ENCODE data around the gene DCTN5.

The DCTN5 gene

DNA sequence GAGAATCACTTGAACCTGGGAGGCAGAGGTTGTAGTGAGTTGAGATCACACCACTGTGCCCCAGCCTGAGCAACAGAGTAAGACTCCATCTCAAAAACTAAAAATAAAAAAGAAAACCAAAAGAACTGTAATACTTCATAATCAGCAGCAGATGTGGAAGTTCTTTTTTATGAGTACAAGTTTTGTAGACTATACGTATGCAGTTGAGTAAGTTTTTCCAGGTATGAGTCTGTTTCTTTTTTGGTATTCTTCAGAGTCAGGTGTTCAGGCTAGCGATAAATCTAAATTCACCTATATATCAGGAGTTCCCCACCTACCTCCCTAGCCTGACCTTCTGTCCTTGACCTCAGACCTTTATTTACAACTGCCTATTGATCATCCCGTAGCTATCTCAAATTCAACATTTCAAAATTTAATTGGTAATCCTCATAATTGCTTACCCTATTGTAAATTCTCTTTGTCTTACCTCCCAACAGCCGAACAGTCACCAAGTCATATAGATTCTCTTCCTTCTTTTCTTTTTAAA lies 10.7 kb downstream of the DCTN5 start:
- DNase-seq (ENCODE audit: low read depth, low spot score), result no peak
- no peak overlapping the region for H3K27ac ChIP-seq

DNA sequence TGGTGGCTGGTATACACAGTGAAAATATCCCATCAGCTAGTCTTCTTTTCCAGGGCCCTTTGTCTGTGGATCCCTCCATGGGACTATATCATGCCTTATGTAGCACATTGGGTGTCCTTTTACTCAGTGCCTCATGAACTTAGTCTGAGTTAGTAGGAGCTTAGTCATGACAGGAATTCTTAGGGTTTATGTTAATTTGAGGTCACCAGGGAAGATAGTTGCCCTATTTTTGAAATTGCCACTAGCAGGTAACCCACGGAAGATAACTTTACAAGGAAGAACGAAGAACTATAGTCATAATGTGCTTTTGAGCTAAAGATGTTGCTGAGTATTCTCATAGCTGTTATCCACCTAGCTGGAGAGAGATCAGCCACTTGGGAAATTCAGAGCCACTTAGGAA lies 22.7 kb downstream of the DCTN5 start:
- no peak overlapping the region for H3K27ac ChIP-seq
- DNase-seq (ENCODE audit: low read depth, low spot score), result no peak

DNA sequence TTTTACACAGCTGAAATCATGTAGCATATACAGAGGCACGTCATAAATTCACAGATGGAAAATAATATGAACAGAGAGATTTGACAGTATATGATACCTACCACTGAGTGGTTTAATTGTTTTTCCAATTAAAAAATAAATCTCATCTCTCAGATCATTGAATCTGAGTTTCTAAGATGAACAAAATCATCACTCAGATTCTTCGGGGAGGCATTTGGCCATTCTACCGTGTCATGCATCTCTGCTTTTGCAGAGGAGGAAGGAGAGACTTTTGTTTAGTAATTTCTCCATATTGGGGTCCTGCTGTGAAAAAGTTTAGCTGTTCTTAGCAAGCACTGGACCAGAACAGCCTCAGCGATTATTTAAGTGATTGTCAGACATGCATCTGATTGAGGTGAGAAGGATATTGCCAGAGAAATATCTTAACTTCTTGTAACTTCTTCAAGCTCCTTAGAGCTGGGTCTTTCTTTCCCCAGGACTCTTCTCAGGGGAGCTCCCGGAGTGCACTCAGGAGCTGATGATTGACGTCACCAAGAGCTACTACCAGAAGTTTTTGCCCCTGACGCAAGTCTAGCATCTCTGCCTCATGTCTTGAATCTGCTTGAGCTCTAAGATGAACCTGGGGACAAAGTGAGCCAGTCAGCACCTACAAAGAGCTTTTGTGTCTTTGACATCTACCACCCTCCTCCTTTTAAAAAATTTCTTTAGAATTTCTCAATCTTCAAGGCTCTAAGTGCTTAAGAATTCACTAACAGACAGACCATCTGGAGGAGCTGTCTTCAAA lies 25.5 kb downstream of the DCTN5 start:
- no peak for DNase-seq (ENCODE audit: low read depth, low spot score)
- H3K27ac ChIP-seq, result no peak overlapping the region

DNA sequence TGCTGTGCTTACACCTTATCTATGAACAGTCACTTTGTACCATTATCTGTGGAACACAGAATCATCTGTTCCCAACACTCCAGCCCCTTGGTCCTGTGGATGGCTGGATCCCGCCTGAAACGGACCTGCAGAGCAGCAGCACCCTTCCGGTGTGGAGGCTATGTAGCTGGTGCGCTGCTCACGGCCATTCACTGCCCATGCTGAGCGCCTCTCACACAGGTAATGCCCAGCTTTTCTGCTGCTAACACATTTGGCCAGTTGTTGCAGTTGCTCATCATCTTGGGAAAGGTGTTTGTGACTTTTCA lies 26.0 kb downstream of the DCTN5 start:
- no peak overlapping the region for H3K27ac ChIP-seq
- DNase-seq (ENCODE audit: low read depth, low spot score), result no peak

DNA sequence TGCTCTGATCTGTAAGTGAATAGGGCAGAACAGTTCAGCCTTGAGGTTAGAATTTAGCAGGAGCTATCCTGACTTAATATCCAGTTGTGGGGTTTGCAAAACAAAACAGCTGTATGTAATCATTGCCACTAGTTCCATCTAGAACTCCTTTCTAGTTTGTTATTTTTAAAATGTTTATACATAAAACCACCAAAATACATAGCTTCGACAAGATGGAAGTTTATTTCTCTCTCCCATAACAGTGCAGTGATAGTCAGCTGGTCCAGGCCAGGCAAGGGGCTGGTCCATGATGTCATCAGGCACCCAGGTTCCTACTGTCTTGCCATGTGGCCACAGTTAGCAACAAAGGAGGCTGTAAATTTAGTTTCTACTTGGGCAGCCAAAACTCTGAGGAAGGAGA lies 27.0 kb downstream of the DCTN5 start:
- H3K27ac ChIP-seq, result no peak overlapping the region
- DNase-seq (ENCODE audit: low read depth, low spot score), result no peak

DNA sequence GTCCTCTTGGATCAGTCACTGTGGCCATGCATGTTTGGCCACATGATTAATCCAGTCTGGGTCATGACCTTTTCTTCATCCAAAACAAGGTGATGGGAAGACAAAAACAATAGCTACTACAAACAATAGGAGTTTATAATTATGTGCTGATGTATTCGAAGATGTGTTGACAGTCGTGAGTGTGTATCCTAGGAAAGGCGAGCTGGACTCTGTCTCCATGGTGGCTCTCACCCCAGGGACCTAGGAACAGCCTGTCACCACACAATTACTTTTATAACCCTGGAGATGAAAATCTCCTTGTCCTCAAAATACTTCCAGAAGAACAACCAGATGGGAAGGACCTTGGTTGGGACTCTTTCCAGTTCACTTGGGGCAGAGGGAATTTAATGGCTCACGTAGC lies 27.6 kb downstream of the DCTN5 start:
- peak overlapping the region; percentile 72 for H3K27ac ChIP-seq
- no peak for DNase-seq (ENCODE audit: low read depth, low spot score)

DNA sequence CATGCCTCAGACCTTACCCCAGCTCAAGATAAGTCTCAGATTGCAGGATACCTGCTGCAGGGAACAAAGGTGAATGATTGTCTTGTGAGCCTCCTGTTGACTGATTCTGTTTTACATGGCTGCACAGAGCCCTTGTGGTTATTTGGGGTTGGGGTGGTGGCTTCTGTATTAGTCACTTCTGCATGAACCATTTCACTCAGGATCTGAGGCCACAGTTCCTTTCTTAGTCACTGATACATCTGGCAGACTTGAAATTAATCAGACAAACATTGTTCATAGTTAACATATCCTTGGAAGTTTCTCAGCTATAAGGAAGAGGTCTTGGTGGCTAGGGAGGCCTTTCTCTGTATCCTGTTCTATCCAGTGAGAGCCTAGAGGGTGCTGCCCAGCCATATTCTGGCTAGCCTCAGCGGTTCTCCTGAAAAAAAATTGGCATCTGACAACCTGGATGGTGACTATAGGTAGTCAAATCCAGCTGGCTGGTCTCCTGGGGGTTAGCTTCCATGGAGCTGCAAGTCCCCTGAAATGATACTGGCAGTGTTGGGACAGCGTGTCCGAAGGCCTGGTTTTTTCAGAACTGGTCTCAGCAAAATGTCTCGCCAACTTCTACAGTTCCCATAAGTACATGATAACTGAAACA lies 29.0 kb downstream of the DCTN5 start:
- peak; percentile 78 for DNase-seq (ENCODE audit: low read depth, low spot score)
- H3K27ac ChIP-seq, result peak overlapping the region; percentile 72

DNA sequence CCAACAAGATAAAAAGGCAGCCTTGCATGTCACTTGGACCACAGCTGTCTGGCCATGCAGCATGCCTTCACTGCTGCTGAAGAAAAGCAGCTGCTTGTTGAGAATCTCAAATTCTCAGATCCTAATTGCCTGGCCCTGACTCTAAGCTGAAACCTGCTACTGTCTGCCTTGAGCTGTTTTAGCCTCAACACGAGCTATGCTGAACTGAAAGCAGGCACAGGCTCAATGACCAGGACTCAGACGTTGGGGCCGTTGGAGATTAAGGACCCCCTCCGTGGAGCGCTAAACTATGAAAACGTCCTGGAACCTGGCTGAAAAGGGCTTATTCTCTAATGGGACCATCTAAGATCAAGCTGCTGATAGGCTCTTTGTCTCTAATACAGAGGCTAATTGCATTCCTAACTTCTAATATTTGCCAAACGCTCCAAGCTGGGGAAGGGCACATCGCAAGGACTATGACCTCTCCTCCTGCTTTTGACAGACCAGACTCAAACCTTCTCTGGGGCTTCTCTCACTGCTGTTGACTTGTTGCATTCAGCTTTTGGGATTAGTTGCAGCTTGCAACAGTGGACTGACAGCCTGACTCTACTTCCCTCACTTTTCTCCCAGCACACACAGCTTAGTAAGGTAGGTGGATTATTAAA lies 32.8 kb downstream of the DCTN5 start:
- DNase-seq (ENCODE audit: low read depth, low spot score), result no peak
- H3K27ac ChIP-seq, result no peak overlapping the region

DNA sequence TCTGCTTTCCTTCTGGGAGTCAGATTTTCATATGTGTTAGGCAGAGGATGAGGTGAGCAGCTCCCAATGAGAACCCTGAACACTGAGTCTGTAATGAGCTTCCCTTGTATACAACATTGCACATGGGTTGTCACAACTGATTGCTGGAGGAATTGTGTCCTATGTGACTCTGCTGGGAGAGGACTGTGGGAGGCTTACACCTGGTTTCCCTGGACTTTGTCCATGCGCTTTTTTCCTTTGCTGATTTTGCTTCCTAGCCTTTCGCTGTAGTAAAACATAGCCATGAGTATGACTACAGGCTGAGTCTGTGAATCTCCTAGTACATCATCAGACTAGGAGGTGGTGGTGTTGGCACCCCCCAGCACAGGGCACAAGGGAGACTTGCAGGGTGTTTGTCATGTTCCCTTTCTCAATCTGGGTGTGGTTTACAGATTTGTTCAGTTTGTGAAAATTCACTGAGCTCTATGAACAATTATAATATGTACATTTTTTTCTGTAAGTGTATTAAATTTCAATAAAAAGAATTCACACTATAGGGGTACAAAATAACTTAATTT lies 35.7 kb downstream of the DCTN5 start:
- no peak for DNase-seq (ENCODE audit: low read depth, low spot score)
- no peak overlapping the region for H3K27ac ChIP-seq

DNA sequence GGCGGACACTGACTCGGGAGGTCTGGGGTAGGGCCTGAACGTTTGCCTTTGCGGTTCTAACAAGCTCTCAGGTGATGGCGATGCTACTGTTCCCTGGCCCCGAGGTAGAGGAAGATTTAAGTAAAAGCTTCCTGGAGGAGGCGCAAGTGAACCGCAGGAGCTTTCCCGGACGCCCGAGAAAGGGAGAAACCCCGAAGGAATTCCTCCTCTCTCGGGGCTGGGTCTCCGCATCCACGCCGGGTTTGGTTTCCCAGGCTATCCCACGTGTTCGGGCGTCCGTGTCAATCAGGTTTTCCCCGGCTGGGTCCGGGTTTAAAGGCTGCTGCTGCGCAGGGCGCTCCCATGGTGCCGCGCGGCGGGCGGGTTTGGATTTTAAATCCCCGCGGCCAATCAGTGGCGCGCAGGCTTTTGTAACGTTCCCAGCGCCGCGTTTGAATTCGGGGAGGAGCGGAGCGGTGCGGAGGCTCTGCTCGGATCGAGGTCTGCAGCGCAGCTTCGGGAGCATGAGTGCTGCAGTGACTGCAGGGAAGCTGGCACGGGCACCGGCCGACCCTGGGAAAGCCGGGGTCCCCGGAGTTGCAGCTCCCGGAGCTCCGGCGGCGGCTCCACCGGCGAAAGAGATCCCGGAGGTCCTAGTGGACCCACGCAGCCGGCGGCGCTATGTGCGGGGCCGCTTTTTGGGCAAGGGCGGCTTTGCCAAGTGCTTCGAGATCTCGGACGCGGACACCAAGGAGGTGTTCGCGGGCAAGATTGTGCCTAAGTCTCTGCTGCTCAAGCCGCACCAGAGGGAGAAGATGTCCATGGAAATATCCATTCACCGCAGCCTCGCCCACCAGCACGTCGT lies 37.4 kb downstream of the DCTN5 start, which contains the start of gene PLK1:
Gene PLK1, plus strand, starts transcription at position 460 of the 844 bp plus-strand sequence. Its CDS starts 44 bp downstream, at position 504.
- DNase-seq (ENCODE audit: low read depth, low spot score), result peak; percentile 8
- H3K27ac ChIP-seq, result peak within 1 kb of the TSS; percentile 9

DNA sequence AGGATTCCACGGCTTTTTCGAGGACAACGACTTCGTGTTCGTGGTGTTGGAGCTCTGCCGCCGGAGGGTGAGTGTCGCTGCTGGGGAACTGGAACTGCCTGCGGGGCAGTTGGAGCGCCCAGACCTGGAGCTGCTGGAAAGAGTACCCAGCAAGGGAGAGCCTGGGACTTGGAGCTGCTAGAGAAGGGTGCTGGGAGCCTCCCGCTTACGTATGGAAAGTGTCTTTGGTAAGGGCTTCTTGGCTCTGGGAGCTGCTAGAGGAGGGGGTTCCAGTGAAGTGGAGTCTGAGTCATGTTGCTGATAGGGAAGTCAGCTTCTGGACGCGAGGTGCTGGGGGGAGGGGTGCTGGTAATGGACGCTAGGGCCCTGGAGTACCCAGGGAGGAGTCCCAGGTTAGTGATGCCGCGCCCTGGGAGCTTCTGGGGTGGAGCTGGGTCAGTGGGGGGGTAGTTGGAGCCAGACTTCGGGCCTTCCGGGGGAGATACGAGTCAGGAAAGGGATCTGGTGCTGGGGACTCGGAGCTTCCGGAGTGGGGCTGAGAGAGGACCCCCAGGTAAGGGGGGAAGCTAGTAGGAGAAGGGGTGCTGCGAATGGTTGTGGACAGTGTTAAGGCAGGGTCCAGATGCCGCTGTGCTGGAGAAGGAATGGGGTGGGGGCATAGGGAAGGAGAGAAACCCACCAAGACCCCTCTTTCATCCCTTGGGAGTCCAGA lies 38.2 kb downstream of the DCTN5 start:
- no peak for DNase-seq (ENCODE audit: low read depth, low spot score)
- no peak overlapping the region for H3K27ac ChIP-seq

DNA sequence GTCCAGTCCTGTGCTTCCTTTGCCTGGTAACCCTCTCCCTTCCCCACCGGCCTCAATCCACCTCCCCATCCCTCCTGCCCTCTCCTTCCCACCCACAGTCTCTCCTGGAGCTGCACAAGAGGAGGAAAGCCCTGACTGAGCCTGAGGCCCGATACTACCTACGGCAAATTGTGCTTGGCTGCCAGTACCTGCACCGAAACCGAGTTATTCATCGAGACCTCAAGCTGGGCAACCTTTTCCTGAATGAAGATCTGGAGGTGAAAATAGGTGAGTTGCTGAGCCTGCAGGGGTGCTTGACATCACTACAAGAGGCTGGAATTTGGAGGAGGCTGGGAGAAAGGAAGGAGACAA lies 38.7 kb downstream of the DCTN5 start:
- no peak for DNase-seq (ENCODE audit: low read depth, low spot score)
- H3K27ac ChIP-seq, result no peak overlapping the region

DNA sequence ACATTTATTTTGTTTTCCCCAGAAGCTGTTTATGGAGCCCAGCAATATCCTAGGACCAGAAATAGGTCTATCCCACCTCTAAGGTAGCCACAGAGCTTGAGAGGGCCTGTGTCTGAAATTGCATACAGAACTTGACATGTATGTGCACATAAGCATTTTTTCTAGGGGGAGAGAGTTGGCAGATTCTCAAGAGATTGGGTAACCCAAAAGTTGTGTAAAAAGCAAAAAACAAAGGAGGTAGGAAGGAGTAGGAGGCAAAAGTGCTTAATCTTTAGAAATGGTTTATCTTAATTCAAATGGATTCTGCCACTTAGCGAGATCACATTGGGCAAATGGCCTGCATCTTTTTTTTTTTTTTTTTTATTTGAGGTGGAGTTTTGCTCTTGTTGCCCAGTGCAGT lies 40.9 kb downstream of the DCTN5 start:
- no peak for DNase-seq (ENCODE audit: low read depth, low spot score)
- no peak overlapping the region for H3K27ac ChIP-seq

DNA sequence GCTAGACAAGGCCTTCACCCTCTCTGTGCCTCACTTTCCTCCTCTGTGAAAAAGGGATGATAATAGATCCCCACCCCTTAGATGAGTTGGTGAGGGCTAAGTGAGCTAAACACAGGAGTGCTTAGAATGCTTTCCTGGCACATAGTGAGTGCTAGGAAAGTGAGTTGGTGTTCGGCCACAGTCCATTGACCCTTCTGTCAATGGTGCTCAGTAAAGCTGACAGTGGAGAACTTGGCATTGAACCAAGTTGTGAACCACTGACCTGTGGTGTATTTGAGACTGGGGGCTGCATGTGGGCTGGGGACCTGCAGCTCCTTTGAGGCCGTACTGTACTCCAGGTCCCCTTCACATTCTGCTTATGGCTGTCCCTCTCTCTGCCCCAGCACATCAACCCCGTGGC lies 42.2 kb downstream of the DCTN5 start:
- no peak overlapping the region for H3K27ac ChIP-seq
- DNase-seq (ENCODE audit: low read depth, low spot score), result no peak

DNA sequence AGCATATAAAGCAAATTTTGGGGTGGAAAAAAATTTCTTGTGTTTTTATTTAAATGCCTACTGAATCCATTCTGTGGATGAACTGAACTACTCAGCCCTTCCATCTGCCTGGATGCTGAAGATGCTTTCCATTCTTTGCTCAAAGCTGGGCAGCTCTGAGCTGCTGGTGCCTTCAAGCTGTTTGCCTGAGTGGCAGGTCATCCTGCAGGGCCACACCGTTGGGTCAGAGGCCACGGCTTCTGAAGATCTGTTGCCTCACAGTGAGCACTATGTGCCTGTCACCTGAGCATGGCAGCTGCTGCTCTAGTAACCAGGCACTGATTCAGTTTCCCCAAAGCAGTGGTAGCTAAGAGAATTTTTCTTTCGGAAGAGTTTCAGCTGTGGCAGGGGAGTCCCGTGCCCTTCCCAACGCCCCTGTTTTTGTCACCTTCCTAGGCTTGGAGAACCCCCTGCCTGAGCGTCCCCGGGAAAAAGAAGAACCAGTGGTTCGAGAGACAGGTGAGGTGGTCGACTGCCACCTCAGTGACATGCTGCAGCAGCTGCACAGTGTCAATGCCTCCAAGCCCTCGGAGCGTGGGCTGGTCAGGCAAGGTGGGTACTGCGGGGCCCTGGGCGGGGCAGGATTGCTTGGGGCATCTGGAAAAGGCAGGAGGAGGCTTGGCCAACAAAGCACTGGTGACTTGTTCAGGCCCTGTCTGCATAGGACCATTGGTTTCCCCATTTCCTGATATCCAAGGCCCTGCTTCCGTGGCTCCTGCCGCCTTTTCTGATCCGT lies 46.0 kb downstream of the DCTN5 start:
- no peak overlapping the region for H3K27ac ChIP-seq
- no peak for DNase-seq (ENCODE audit: low read depth, low spot score)

DNA sequence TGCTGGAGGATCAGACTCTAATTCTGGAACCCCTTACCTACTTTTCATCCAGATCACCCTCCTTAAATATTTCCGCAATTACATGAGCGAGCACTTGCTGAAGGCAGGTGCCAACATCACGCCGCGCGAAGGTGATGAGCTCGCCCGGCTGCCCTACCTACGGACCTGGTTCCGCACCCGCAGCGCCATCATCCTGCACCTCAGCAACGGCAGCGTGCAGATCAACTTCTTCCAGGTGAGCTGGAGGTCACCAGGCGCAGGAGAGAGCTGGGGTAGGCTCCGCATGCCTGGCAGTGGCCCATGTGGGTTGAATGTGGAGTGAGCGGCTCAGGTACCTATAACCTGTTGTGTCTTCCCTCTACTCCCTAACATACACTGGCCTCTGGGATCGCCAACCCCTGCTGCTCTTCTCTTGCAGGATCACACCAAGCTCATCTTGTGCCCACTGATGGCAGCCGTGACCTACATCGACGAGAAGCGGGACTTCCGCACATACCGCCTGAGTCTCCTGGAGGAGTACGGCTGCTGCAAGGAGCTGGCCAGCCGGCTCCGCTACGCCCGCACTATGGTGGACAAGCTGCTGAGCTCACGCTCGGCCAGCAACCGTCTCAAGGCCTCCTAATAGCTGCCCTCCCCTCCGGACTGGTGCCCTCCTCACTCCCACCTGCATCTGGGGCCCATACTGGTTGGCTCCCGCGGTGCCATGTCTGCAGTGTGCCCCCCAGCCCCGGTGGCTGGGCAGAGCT lies 48.3 kb downstream of the DCTN5 start:
- no peak overlapping the region for H3K27ac ChIP-seq
- DNase-seq (ENCODE audit: low read depth, low spot score), result no peak

DNA sequence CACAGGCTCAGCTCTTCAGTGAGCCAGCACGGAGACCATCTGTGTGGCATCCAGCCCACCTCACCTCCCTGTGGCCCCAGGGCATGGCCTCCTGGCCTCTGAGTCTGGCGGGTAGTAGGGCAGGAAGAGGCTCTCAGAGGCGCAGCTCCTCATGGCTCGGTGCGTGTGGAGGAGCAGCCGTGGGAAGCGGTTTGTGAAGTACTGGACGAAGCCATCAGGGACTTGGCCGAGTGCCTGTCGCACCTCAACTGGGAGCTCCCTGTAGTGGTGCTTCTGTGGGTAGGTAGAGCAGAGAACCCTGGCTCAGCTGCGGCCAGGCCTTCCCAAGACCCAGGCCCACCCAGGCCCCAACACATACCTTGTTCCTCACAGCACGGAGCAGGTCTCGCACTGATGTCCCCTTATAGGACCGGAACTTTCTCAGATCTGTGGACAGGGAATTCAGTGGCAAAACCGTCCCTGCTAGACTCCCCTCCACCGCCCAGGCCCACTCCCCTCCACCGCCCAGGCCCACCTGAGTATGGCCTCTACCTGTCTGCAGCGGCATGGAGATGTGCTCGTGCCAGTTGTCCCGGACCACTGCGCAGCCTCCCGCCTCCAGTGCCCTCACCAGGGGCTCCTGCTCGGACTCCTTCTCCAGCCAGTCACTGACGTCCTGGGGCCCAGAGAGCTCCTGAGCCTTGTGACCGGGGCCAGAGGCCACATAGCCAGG lies 49.7 kb downstream of the DCTN5 start:
- H3K27ac ChIP-seq, result no peak overlapping the region
- no peak for DNase-seq (ENCODE audit: low read depth, low spot score)
